T-helper 9 cell (primary cell): ENCODE measurements around the gene GRK3.

ENCODE experiments used
- DNase-seq: peaks from one replicate; pipeline ENCODE4 v3.0.0-alpha.2; 2020

The GRK3 gene

GRCh38 chr22:25762147-25762546 lies 197.7 kb downstream of the GRK3 start:
- DNase-seq: no peak

- DNase-seq: no peak
Measured at GRCh38 chr22:25763239-25763777, 198.8 kb downstream of the GRK3 start.

- no peak for DNase-seq
Measured at GRCh38 chr22:25764270-25765015, 200.0 kb downstream of the GRK3 start.

GRCh38 chr22:25765016-25765367 lies 200.5 kb downstream of the GRK3 start:
- DNase-seq: no peak

- no peak for DNase-seq
Measured at GRCh38 chr22:25765801-25766200, 201.3 kb downstream of the GRK3 start.

- no peak for DNase-seq
Measured at GRCh38 chr22:25766418-25766817, 201.9 kb downstream of the GRK3 start.

- DNase-seq: no peak
Measured at GRCh38 chr22:25770333-25770732, 205.9 kb downstream of the GRK3 start.

- no peak for DNase-seq
Measured at GRCh38 chr22:25772288-25772687, 207.8 kb downstream of the GRK3 start.

- DNase-seq: no peak
Measured at GRCh38 chr22:25774575-25775026, 210.1 kb downstream of the GRK3 start.

GRCh38 chr22:25775531-25775930 lies 211.1 kb downstream of the GRK3 start:
- DNase-seq: no peak

- no peak for DNase-seq
Measured at GRCh38 chr22:25777411-25777810, 212.9 kb downstream of the GRK3 start.

- DNase-seq: no peak
Measured at GRCh38 chr22:25777870-25778269, 213.4 kb downstream of the GRK3 start.
